ENCODE results near the gene MAGEL2. TPM values are rescaled to one million over a fixed set of nuclear protein-coding genes. Genes with fewer than 3 reads are reported as not detected.

Gene MAGEL2
- total RNA-seq, 1 experiment from 2014 or later, result not detected

GRCh38 chr15:23595368-23595767, 52.3 kb downstream of the MAGEL2 start:
- H3K27me3 ChIP-seq (ENCODE audit: insufficient read depth, low read length), result peaks cover 9% of the 10 kb centered on the region
- H2AFZ ChIP-seq (ENCODE audit: low read depth, low read length, poor library complexity, severe bottlenecking), result no peak overlapping the region
- H3K27ac ChIP-seq (ENCODE audit: low read depth, low read length), result no peak overlapping the region
- POLR2A ChIA-PET, result no interaction called here
- peak; percentile 46; the same call in 1 of the 2 replicates for ATAC-seq
- DNase-seq (ENCODE audit: low read depth, low spot score), result no peak
- no peaks in the 10 kb centered on the region for H3K36me3 ChIP-seq (ENCODE audit: control insufficient read depth in 1 of 2, insufficient read depth in 2 of 2, low read length in 2 of 2)
- TF ChIP-seq EZH2phosphoT487 (IDR thresholded peaks at IDR 0.05; ENCODE audit: borderline replicate concordance) (no peak), EZH2 (IDR thresholded peaks at IDR 0.05) (no peak), ELF1 (IDR thresholded peaks at IDR 0.05; ENCODE audit: borderline replicate concordance, low read depth) (no peak), JUND (IDR thresholded peaks at IDR 0.05) (no peak), REST (IDR thresholded peaks at IDR 0.05; ENCODE audit: low read depth) (no peak), POLR2A (IDR thresholded peaks at IDR 0.05; ENCODE audit: borderline replicate concordance, extremely low read depth, insufficient read depth, insufficient read length) (no peak), EGR1 (IDR thresholded peaks at IDR 0.05; ENCODE audit: low read depth) (no peak), POLR2AphosphoS5 (IDR thresholded peaks at IDR 0.05; ENCODE audit: low read depth, low read length) (no peak)
- intact Hi-C loops (cut with micrococcal nuclease), result no loop called here
- RAD21 ChIA-PET (ENCODE audit: low non-redundant PET in 1 of 2, low total read pairs in 2 of 2, uncharacterized antibody in 2 of 2, unreplicated experiment in 2 of 2), result no interaction called here
- H3K9me3 ChIP-seq (ENCODE audit: control insufficient read depth in 1 of 2, insufficient read depth in 1 of 2, low read depth in 1 of 2, low read length in 2 of 2), result no peaks in the 10 kb centered on the region
- H3K9ac ChIP-seq (ENCODE audit: low read length), result no peak overlapping the region
- no peaks in the 10 kb centered on the region for H4K20me1 ChIP-seq (ENCODE audit: insufficient read depth)
- CTCF ChIA-PET, result no interaction called here
- no peaks in the 10 kb centered on the region for H3K9me2 ChIP-seq (ENCODE audit: insufficient read depth)
- no TSS peak for BruUV-seq (replicated peaks)
- no peak overlapping the region for H3K4me3 ChIP-seq (replicated peaks in 1 of 2; ENCODE audit: low read depth in 1 of 2, low read length in 2 of 2)
- no peaks in the 10 kb centered on the region for H3K4me1 ChIP-seq (ENCODE audit: control insufficient read depth in 1 of 2, insufficient read depth in 2 of 2, low read length in 2 of 2)
- H3K4me2 ChIP-seq (ENCODE audit: low read length), result no peak overlapping the region
- H3K79me2 ChIP-seq (ENCODE audit: insufficient read depth, low read length), result no peaks in the 10 kb centered on the region
